Rectal smooth muscle tissue (tissue), 1 donor: ENCODE measurements around the gene FAT1.
A peak's percentile ranks its signal among the peaks of the same experiment; 100 is the strongest.

ENCODE experiments used
- H3K27ac ChIP-seq: one replicate; pipeline ENCODE4 v1.7.0; 2013; ENCODE audit warnings: low read depth, low read length, inconsistent platforms
- H3K27me3 ChIP-seq: one replicate; pipeline ENCODE4 v1.7.0; 2013; ENCODE audit warnings: low read length; ENCODE audit not compliant: control insufficient read depth, insufficient read depth
- H3K36me3 ChIP-seq: one replicate; pipeline ENCODE4 v1.7.0; 2013; ENCODE audit warnings: low read length; ENCODE audit not compliant: control insufficient read depth, insufficient read depth
- H3K4me1 ChIP-seq: one replicate; pipeline ENCODE4 v1.7.0; 2013; ENCODE audit warnings: low read length; ENCODE audit not compliant: control insufficient read depth, insufficient read depth
- H3K4me3 ChIP-seq: one replicate; pipeline ENCODE4 v1.7.0; 2013; ENCODE audit warnings: low read length
- H3K9ac ChIP-seq: one replicate; pipeline ENCODE4 v1.7.0; 2013; ENCODE audit warnings: low read length

Gene FAT1

GRCh38 chr4:186586205-186586604 is 137.5 kb downstream of the FAT1 start:
- no peak overlapping the region for H3K9ac ChIP-seq
- no peaks in the 10 kb centered on the region for H3K27me3 ChIP-seq
- no peak overlapping the region for H3K27ac ChIP-seq
- H3K36me3 ChIP-seq = peaks cover 3% of the 10 kb centered on the region
- H3K4me1 ChIP-seq = no peaks in the 10 kb centered on the region
- H3K4me3 ChIP-seq = no peak overlapping the region

GRCh38 chr4:186584912-186585311 is 138.7 kb downstream of the FAT1 start:
- no peak overlapping the region for H3K27ac ChIP-seq
- no peak overlapping the region for H3K9ac ChIP-seq
- H3K4me1 ChIP-seq = no peaks in the 10 kb centered on the region
- H3K36me3 ChIP-seq = peaks cover 3% of the 10 kb centered on the region
- H3K27me3 ChIP-seq = no peaks in the 10 kb centered on the region
- no peak overlapping the region for H3K4me3 ChIP-seq

GRCh38 chr4:186581421-186581820 is 142.2 kb downstream of the FAT1 start:
- Histone ChIP-seq H3K27ac (no peak overlapping the region), H3K4me1 (no peaks in the 10 kb centered on the region), H3K9ac (no peak overlapping the region), H3K27me3 (no peaks in the 10 kb centered on the region), H3K36me3 (peaks cover 3% of the 10 kb centered on the region), H3K4me3 (no peak overlapping the region)

GRCh38 chr4:186580669-186581068 is 143.0 kb downstream of the FAT1 start:
- Histone ChIP-seq H3K27ac (no peak overlapping the region), H3K36me3 (peaks cover 3% of the 10 kb centered on the region), H3K4me1 (no peaks in the 10 kb centered on the region), H3K27me3 (peaks cover 2% of the 10 kb centered on the region), H3K4me3 (no peak overlapping the region), H3K9ac (no peak overlapping the region)

- H3K9ac ChIP-seq = no peak overlapping the region
- H3K27ac ChIP-seq = no peak overlapping the region
- no peaks in the 10 kb centered on the region for H3K27me3 ChIP-seq
- H3K4me3 ChIP-seq = peak overlapping the region; percentile 16
- no peaks in the 10 kb centered on the region for H3K4me1 ChIP-seq
- no peaks in the 10 kb centered on the region for H3K36me3 ChIP-seq
Measured at GRCh38 chr4:186570193-186570996, 153.3 kb downstream of the FAT1 start.

- Histone ChIP-seq H3K4me1 (no peaks in the 10 kb centered on the region), H3K36me3 (no peaks in the 10 kb centered on the region), H3K9ac (no peak overlapping the region), H3K4me3 (peak overlapping the region; percentile 16), H3K27me3 (no peaks in the 10 kb centered on the region), H3K27ac (no peak overlapping the region)
Measured at GRCh38 chr4:186569533-186570192, 154.0 kb downstream of the FAT1 start.

GRCh38 chr4:186566068-186566467 is 157.6 kb downstream of the FAT1 start:
- Histone ChIP-seq H3K36me3 (no peaks in the 10 kb centered on the region), H3K27me3 (no peaks in the 10 kb centered on the region), H3K9ac (no peak overlapping the region), H3K4me1 (no peaks in the 10 kb centered on the region), H3K4me3 (no peak overlapping the region), H3K27ac (no peak overlapping the region)

GRCh38 chr4:186563761-186564160 is 159.9 kb downstream of the FAT1 start:
- no peaks in the 10 kb centered on the region for H3K36me3 ChIP-seq
- H3K4me1 ChIP-seq = no peaks in the 10 kb centered on the region
- no peak overlapping the region for H3K27ac ChIP-seq
- no peak overlapping the region for H3K4me3 ChIP-seq
- H3K9ac ChIP-seq = no peak overlapping the region
- no peaks in the 10 kb centered on the region for H3K27me3 ChIP-seq

GRCh38 chr4:186561748-186562147 is 161.9 kb downstream of the FAT1 start:
- H3K27ac ChIP-seq = no peak overlapping the region
- no peak overlapping the region for H3K4me3 ChIP-seq
- no peaks in the 10 kb centered on the region for H3K27me3 ChIP-seq
- no peaks in the 10 kb centered on the region for H3K4me1 ChIP-seq
- H3K9ac ChIP-seq = no peak overlapping the region
- no peaks in the 10 kb centered on the region for H3K36me3 ChIP-seq

- no peaks in the 10 kb centered on the region for H3K36me3 ChIP-seq
- H3K9ac ChIP-seq = no peak overlapping the region
- H3K27ac ChIP-seq = no peak overlapping the region
- no peaks in the 10 kb centered on the region for H3K27me3 ChIP-seq
- H3K4me3 ChIP-seq = no peak overlapping the region
- no peaks in the 10 kb centered on the region for H3K4me1 ChIP-seq
Measured at GRCh38 chr4:186560647-186561046, 163.0 kb downstream of the FAT1 start.

GRCh38 chr4:186557486-186557885 is 166.2 kb downstream of the FAT1 start:
- no peaks in the 10 kb centered on the region for H3K36me3 ChIP-seq
- H3K4me3 ChIP-seq = no peak overlapping the region
- no peaks in the 10 kb centered on the region for H3K27me3 ChIP-seq
- H3K9ac ChIP-seq = no peak overlapping the region
- H3K27ac ChIP-seq = no peak overlapping the region
- no peaks in the 10 kb centered on the region for H3K4me1 ChIP-seq

GRCh38 chr4:186557061-186557460 is 166.6 kb downstream of the FAT1 start:
- H3K4me3 ChIP-seq = no peak overlapping the region
- no peaks in the 10 kb centered on the region for H3K27me3 ChIP-seq
- no peaks in the 10 kb centered on the region for H3K4me1 ChIP-seq

More at GRCh38 chr4:186557061-186557460, 166.6 kb downstream of the FAT1 start:
- H3K9ac ChIP-seq = no peak overlapping the region
- H3K27ac ChIP-seq = no peak overlapping the region
- no peaks in the 10 kb centered on the region for H3K36me3 ChIP-seq
